ENCODE results near the gene TGIF1.
"Not testable (repeated sequence)": the region's sequence is repeated elsewhere in the genome, so short reads cannot be mapped to it uniquely, and the experiment has no call there.

The TGIF1 gene

DNA sequence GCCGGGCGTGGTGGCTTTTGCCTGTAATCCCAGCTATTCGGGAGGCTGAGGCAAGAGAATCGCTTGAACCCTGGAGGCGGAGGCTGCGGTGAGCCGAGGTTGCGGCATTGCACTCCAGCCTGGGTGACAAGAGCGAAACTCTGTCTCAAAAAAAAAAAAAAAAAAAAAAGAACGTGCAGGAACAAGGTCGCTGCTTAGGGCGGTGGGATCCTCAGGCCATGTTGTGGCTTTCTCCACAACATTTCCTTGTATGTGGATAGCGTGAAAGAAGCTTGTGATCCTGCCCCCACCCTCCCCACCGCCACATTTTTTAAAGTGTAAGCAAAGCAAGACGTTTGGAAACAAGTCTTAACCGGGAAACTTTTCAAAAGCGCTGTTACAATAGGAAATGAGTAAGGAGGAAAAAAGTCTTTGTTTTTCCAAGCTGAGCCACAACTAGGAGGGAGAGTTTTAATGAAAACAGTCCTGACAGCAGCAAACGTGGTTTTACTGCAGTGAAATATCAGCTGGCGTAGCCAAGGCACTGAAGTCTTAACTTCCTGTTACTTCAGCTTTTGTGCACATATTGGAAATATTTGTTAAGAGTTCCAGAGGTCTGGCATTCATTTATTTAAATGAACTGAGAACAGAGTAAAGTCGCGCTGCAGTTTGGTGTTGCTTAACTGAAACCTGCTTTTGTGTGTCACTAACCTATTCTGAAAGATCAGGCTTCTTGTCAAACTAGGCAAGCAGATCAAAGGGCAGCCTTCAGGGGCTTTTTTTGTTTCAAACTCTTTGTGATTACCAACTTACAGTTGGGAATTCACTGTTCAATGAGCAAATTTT, 3.8 kb downstream of the TGIF1 start:
- peak overlapping the region; percentile 97 for H3K4me3 ChIP-seq (ENCODE audit: low read depth, low read length)
- DNase-seq (ENCODE audit: low read depth), result peak; percentile 89

DNA sequence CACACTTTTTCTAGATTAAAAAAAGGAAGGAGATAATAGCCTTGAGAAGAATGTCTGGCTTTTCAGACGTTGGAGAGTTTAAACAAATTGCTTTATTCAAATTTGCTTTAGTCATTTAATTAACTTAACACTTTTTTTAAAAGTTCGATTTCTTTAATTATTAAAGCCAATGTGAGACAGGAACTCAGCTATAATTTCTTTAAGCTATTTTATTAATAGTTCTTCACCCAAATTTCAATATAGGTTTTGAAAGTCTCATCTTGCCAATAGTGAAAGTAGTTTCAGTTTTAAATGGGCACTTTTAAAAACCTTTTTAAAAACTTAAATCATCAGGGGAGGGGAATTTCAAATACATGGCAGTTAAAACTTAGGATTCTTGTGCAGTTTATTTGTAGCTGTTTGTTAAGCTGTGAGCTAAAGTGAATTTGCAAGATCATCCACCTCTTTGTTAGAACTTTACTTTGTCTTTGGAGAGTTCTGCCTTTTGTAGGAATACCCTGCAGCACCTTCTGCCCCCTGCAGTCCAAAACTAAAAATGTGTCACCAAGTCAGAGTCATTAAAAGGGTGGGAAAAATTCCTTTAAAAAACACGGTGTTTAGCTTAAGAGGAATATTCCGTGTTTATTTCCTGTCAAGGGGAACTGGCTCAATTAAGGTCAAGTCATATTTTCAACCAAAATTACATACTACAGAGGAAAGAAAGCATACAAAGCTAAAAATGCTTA, 4.6 kb downstream of the TGIF1 start:
- no peak for DNase-seq (ENCODE audit: low read depth)

DNA sequence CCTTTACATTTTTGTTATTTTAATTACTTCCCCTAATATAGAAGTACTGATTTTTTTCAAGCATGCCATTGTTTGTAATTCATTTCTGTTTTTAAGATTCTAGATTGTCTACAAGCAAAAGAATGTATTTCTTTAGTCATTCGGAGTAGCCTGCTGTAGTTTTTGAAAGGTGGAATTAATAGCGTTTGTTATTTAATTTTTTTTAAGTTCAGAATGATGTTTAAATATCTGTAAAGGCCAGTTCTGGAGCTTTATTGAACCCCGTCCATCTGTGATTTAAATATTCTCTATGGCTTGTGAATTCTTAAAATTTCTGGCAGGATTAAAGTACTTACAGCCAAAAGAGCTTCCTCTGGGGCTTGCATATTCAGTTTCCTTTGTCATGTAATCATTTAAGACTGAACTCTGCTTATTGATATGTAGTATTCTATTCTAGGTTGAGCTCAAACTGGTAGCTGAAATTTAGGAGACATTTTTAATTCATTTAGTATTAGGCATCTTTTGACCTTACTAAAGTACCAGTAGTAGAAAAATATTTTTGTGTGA, 5.2 kb downstream of the TGIF1 start:
- peak overlapping the region; percentile 97 for H3K4me3 ChIP-seq (ENCODE audit: low read depth, low read length)
- no peak for DNase-seq (ENCODE audit: low read depth)

More for the DNA sequence above, 4.6 kb downstream of the TGIF1 start:
- peak overlapping the region; percentile 97 for H3K4me3 ChIP-seq (ENCODE audit: low read depth, low read length)

DNA sequence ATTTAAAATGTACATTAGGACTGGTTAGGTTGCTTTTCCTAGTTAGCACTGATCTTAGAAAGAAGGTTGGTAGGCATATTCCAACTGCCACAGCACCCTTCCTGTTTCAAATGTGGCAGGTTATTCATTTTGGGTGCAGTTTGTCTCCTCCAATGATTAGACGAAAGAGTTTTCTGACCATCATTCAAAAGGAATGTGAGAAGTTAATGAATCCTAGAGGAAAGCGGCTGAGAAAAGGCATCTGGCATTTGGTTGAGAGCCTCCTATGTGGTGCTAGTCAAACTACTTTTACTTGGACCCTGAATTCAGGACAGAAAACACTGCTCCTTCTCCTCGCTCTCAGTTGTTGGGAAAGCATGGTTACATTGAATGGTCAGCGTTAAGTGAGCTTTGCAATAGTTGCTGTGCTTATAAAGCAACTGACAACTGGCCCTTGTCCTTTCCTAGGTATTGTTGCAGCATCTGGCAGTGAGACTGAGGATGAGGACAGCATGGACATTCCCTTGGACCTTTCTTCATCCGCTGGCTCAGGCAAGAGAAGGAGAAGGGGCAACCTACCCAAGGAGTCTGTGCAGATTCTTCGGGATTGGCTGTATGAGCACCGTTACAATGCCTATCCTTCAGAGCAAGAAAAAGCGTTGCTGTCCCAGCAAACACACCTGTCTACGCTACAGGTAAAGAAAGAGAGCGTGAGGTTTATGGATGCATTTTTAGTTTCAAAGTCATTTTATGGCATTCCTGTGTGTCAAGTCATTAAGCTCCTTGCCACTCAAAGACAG, 6.1 kb downstream of the TGIF1 start:
- H3K4me3 ChIP-seq (ENCODE audit: low read depth, low read length), result peak overlapping the region; percentile 2
- no peak for DNase-seq (ENCODE audit: low read depth)

DNA sequence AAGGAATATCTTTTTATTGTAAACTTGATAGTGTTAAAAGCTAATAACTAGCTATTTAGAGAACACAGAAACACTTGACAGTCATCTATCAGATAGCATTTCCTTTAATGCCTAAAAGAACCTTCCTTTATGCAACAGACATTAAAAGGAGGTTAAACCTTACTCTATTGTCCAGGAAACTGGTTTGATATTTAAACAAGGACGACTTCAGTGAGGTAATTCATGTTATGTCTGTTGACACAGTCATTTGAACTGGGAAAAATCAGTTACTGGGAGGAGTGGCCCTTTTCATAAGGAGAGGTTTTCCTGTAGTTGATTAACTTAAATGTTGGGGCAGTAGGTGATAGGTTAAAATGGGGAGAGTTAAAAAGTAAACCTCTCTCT, 6.7 kb downstream of the TGIF1 start:
- DNase-seq (ENCODE audit: low read depth), result no peak
- no peak overlapping the region for H3K4me3 ChIP-seq (ENCODE audit: low read depth, low read length)

DNA sequence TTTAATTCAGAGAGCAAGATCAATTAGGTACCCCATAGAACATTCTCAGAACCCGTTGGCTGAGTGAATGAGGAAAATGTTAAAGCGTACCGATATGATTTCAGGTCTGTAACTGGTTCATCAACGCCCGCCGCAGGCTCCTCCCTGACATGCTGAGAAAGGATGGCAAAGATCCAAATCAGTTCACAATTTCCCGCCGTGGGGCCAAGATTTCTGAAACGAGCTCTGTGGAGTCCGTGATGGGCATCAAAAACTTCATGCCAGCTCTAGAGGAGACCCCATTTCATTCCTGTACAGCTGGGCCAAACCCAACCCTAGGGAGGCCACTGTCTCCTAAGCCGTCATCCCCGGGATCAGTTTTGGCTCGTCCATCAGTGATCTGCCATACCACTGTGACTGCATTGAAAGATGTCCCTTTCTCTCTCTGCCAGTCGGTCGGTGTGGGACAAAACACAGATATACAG, 7.3 kb downstream of the TGIF1 start:
- DNase-seq (ENCODE audit: low read depth), result no peak
- H3K4me3 ChIP-seq (ENCODE audit: low read depth, low read length), result no peak overlapping the region

DNA sequence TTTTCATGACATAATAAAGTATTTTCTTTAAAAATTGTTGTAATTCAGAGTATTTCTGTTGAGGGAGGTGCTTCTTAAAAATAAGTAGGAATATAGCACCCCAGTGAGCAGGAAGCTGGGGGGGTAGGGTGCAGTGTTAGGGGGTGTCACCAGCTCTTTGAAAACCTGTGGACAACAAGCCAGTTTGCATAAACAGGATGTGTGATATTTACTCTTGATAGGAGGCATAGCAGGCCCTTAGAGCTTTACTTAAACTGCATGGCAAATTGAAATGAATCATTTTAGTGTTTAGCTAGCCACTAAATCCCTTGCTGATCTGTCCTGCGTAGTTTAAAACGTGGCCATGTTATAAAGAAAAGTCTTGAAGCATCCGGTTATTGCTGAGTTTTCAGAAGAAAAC, 8.4 kb downstream of the TGIF1 start:
- H3K4me3 ChIP-seq (ENCODE audit: low read depth, low read length), result no peak overlapping the region
- DNase-seq (ENCODE audit: low read depth), result no peak

DNA sequence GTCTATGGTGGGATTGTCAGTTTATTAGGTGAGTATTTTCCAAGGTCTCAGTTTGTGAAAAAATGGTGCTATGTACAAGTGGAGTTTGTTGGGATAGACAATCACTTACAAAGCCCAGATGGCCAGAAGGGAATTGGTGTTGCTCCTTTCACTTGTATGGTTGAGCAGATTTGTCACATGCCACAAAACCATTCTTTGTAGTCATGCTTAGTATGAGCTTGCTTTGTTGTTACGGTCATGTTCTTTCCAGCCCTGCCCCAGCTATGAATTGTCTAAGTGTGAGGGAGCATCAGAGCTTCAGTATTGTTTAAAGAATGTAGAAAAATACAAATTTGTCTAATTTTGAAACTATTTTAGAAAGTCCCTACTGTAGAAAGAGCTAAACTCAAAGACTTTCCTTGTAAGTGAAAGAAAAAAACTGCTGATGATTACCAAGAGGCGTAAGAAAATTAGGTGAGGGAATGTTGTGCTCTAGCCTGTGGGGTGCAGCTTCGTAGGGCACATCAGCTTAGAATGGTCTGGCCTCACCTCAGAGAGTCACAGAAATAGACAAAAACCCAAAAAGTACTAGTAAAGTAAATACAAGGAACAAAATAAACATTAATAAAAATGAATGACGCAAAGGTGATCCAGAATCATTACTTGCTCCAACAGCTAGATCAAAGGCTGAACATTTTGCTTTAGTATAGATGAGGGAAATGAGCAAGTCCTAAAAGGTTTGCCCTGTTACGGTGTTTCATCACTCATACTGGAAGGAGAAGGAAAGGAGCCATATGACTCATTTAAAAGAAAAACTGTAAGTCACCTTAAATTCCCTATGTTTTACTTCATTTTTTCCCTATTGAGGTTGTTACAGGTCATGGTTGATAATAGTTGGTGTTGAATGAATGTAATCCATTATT, 9.2 kb downstream of the TGIF1 start:
- H3K4me3 ChIP-seq (ENCODE audit: low read depth, low read length), result no peak overlapping the region
- no peak for DNase-seq (ENCODE audit: low read depth)

DNA sequence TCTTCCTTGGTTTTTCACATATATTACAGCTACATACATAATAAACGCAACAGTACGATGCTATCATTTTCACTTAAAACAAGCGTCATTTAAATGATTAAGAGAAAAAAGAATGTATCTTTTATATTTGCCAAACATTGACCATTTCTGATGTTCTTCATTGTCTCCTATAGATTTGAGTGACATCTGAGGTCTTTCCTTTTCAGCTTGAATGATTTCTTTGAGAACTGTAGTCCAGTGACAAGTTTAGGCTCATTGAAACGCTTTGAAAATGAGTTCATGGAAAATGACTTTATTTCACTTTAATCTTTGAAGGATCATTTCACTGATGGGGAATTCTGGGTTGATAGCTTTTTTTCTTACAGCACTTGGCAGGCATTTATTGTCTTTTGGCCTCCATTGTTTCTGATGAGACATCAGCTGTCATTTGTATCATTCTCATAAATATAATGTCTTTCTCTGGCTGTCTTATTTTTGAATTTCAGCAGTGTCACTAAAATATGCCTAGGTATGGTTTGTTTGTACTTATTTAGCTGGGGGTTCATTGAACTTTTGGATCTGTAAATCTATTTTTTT, 10.9 kb downstream of the TGIF1 start:
- DNase-seq (ENCODE audit: low read depth), result no peak
- no peak overlapping the region for H3K4me3 ChIP-seq (ENCODE audit: low read depth, low read length)

DNA sequence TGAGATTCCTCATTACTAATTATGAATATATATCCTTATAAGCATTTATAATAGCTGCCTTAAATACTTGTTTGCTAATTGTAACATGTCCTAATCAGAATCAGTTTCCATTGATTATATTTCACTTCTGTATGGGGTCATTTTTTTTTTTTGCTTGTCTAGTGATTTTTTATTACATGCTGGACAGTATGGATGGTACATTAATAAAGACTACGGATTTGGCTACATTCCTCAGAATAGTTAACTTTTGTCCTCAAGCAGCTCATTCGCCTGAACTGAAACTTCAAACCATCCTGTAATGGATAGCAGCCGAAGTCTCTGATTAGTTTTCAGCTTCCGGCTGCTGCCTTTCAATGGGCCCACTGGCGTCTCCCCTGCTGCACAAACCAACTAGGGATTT, 11.7 kb downstream of the TGIF1 start:
- DNase-seq (ENCODE audit: low read depth), result no peak

DNA sequence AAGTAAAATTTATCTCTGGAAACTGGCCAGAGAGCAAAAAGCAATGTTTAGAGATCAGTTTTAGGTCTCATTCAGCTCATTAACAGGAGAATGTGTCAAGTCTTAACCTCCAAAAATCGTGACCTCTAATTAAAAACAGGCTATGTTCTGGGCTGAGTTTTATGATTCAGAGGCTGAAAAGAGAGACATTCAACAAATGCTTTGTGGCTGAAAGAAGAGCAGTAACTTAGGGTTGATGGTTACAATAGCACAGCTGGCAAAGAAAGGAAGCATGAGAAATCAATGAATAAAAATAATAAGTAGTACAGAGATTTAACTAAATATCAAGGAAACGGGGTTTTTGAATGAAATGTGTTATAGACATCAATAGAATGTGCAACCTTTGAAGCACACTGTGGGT, 13.1 kb downstream of the TGIF1 start:
- H3K4me3 ChIP-seq (ENCODE audit: low read depth, low read length), result no peak overlapping the region
- DNase-seq (ENCODE audit: low read depth), result no peak

More for the DNA sequence above, 11.7 kb downstream of the TGIF1 start:
- H3K4me3 ChIP-seq (ENCODE audit: low read depth, low read length), result no peak overlapping the region

DNA sequence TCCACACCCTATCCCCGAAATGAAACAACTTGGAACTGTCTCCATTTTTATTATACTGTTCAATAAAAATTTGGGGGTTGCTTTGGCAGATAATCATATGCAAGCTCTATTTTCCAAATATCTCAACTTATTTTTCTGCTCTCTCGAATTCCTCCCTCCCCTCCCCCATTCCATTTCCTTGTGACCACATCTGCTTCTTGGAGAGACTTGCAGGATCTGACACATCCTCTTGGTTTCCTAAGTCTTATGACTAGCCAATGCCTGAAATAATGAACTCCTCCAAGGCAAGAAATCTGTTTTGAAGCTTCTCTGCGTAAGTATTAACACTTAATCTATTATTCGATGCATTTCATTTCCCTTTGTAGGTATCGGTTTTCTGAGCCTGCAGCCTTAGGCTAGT, 16.1 kb downstream of the TGIF1 start:
- DNase-seq (ENCODE audit: low read depth), result no peak
- H3K4me3 ChIP-seq (ENCODE audit: low read depth, low read length), result no peak overlapping the region

DNA sequence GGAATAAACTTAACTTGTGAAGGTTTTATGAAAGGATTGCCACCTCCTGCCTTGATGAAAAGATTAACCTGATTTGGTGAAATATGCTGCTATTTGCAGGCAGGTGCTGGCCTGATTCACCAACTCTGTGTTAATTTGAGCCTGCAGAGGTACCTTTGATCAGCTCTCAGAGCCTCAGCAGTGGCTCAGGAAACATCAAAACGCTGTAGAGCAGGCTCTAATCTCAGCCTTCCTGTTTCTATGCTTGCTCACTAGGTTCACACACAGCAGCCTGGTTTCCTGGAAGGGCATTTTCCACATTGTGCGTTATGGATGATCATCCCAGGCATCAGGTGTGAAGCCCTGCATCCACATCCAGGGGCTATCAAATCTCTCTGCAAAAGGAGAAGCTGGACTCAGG, 16.9 kb downstream of the TGIF1 start:
- no peak for DNase-seq (ENCODE audit: low read depth)
- no peak overlapping the region for H3K4me3 ChIP-seq (ENCODE audit: low read depth, low read length)

DNA sequence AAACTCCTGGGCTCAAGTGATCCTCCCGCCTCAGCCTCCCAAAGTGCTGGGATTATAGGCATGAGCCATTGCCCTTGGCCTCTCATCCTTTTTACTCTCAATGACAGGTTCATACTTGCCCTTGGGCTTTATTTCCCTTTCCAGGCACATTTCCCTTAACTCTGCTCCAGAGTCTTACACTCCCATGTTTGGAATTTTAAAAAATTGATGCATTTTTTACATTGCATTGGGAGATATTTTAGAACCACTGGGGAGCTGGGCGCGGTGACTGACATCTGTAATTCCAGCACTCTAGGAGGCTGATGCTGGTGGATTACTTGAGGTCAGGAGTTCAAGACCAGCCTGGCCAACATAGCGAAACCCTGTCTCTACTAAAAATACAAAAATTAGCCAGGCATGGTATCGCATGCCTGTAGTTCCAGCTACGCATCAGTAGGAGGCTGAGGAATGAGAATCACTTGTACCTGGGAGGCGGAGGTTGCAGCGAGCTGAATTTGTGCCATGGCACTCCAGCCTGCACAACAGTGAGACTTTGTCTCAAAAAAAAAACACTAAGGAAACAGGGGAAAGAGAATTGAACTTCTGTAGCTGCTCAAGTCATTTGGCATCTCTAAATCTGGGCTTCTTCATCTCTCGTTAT, 18.2 kb downstream of the TGIF1 start:
- H3K4me3 ChIP-seq (ENCODE audit: low read depth, low read length), result no peak overlapping the region
- no peak for DNase-seq (ENCODE audit: low read depth)

DNA sequence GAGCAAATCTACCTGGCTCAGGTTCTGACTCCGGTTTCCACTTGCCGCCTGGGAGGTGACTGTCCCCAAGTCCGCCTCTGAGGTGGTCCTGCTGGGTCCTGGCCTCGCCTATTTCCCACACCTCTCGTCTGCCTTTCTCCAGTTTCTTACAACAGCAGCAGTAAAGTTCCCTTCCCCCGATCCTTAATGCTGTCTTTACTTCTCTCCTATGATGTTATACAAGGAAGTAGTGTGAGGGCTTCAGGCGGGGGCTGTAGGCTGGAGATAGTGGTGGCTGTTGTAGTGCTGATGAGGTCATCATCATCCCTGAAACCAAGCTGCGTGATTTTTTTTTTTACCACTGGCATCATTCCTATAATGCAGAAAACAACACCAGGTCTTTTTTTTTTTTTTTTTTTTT, 18.9 kb downstream of the TGIF1 start:
- no peak overlapping the region for H3K4me3 ChIP-seq (ENCODE audit: low read depth, low read length)
- no peak for DNase-seq (ENCODE audit: low read depth)

DNA sequence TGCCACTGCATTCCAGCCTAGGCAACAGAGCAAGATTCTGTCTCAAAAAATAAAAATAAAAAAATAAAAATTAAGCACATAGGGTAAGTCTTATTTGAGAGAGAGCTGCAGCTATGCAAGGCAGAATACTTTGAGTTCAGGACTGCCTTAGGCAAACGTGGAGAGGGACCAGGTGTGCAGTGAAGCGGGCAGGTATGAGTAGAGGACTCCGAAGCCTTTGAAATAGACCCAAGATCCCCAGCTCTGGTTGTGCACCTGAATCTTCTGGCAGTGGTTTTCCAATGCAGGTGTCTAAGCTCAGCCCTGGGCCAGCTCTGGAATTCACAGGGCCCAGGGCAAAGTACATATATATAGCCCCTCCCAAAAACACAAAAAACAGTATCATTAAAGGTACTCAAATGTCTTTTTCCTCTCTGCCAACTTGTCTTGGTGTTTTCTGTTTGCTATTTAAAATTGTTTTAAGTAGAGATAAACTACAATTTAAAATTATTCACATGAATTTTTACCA, 21.2 kb downstream of the TGIF1 start:
- no peak for DNase-seq (ENCODE audit: low read depth)
- H3K4me3 ChIP-seq (ENCODE audit: low read depth, low read length), result no peak overlapping the region

DNA sequence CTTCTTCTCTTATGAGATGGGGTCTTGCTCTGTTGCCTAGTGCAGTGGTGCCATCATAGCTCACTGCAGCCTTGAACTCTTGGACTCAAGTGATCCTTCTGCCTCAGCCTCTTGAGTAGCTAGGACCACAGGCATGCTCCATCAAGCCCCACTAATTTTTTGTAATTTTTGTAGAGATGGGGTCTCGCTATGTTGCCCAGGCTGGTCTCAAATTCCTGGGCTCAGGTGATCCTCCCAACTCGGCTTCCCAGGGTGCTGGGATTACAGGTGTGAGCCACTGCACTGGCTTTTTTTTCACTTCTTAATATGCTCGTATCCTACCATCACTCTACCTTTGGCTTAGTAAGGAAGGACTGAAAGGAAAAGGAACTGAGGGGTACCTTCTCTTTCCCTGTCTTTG, 22.1 kb downstream of the TGIF1 start:
- not testable (repeated sequence) for H3K4me3 ChIP-seq (ENCODE audit: low read depth, low read length); DNase-seq (ENCODE audit: low read depth)
